BE2C (cell line): Measurements from ENCODE around the gene BAIAP2L1. TPM values are rescaled to one million over a fixed set of nuclear protein-coding genes. Genes with fewer than 3 reads are reported as not detected.
"Not testable (repeated sequence)": the region's sequence is repeated elsewhere in the genome, so short reads cannot be mapped to it uniquely, and the experiment has no call there.

ENCODE experiments used
- DNase-seq: peaks from one replicate; pipeline ENCODE4 v3.0.0-alpha.2; 2020
- H3K27me3 ChIP-seq: fragments of 250-450 bp; sonication (Bioruptor Pico); 2 replicates; pipeline ENCODE4 v1.5.1; 2020; ENCODE audit warnings: mild to moderate bottlenecking
- H3K36me3 ChIP-seq: fragments of 250-450 bp; sonication (Bioruptor Pico); 2 replicates; pipeline ENCODE4 v1.5.1; 2020; ENCODE audit warnings: mild to moderate bottlenecking
- H3K4me1 ChIP-seq: fragments of 250-450 bp; sonication (Bioruptor Pico); 2 replicates; pipeline ENCODE4 v1.5.1; 2020
- H3K4me3 ChIP-seq: 2 replicates; pipeline ENCODE4 v1.5.1; 2011; ENCODE audit warnings: low read depth, low read length
- H3K9me3 ChIP-seq: fragments of 250-450 bp; sonication (Bioruptor Pico); 2 replicates; pipeline ENCODE4 v1.5.1; 2020
- polyA plus RNA-seq: library from polyadenylated mRNA; unstranded; fragments of >200 nt; gene quantifications from one replicate; pipeline ENCODE4 v1.2.1, GENCODE V29; 2012; ENCODE audit warnings: low read depth, missing spikeins; ENCODE audit not compliant: insufficient read length, insufficient read depth
- TF ChIP-seq, protein P1 (sequence below): IDR thresholded peaks from 2 replicates; pipeline ENCODE4 v1.5.1; 2012; ENCODE audit warnings: mild to moderate bottlenecking, low read depth, low read length

The BAIAP2L1 gene, protein sequence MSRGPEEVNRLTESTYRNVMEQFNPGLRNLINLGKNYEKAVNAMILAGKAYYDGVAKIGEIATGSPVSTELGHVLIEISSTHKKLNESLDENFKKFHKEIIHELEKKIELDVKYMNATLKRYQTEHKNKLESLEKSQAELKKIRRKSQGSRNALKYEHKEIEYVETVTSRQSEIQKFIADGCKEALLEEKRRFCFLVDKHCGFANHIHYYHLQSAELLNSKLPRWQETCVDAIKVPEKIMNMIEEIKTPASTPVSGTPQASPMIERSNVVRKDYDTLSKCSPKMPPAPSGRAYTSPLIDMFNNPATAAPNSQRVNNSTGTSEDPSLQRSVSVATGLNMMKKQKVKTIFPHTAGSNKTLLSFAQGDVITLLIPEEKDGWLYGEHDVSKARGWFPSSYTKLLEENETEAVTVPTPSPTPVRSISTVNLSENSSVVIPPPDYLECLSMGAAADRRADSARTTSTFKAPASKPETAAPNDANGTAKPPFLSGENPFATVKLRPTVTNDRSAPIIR
- polyA plus RNA-seq: 0.22 TPM

DNA sequence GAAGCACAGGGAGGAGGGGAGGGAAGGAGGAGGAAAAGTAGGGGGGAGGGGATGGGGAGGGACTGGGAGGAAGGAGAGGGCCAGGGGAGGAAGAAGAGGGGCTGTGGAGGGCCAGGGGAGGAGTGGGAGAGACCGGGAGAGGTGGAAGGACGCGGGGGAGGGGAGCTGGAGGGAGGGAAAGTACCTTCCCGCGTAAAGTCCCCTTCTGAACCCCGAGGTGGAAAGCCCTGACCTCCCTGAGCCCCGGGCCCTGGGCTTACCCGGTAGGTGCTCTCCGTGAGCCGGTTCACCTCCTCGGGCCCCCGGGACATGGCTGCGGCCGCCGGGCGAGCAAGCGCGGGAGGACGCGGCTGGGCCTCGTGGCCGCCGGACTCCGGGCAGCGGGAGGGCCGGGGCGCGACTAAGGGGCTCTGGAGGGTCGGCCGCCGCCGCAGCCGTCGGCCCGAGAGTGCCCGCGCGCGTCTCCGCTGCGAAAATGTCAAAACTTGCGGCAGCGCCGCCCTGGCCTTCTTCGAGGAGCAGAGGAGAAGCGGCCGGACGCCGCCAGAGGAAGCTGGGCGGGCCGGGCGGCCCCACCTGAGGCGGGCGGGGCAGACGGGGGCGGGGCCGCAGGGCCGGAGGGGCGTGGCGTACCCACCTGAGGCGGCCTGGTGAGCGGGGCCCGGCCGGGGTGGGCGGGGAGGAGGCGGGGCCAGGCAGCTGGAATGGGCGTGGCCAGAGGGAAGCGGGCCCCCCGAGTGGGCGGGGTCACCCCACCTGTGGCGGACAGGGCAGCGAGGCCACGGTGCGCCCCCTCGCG lies at the start of gene BAIAP2L1:
Gene BAIAP2L1 (minus strand): TSS at position 549 of the 799 bp plus-strand sequence. CDS start 238 bp downstream, at position 311.
- Histone ChIP-seq H3K4me1 (no peaks in the 10 kb centered on the region), H3K27me3 (peaks cover 32% of the 10 kb centered on the region), H3K36me3 (no peaks in the 10 kb centered on the region), H3K9me3 (no peaks in the 10 kb centered on the region), H3K4me3 (peak within 1 kb of the TSS; percentile 11)
- TF ChIP-seq, protein P1, sequence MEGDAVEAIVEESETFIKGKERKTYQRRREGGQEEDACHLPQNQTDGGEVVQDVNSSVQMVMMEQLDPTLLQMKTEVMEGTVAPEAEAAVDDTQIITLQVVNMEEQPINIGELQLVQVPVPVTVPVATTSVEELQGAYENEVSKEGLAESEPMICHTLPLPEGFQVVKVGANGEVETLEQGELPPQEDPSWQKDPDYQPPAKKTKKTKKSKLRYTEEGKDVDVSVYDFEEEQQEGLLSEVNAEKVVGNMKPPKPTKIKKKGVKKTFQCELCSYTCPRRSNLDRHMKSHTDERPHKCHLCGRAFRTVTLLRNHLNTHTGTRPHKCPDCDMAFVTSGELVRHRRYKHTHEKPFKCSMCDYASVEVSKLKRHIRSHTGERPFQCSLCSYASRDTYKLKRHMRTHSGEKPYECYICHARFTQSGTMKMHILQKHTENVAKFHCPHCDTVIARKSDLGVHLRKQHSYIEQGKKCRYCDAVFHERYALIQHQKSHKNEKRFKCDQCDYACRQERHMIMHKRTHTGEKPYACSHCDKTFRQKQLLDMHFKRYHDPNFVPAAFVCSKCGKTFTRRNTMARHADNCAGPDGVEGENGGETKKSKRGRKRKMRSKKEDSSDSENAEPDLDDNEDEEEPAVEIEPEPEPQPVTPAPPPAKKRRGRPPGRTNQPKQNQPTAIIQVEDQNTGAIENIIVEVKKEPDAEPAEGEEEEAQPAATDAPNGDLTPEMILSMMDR: no peak
- peak; percentile 80 for DNase-seq

DNA sequence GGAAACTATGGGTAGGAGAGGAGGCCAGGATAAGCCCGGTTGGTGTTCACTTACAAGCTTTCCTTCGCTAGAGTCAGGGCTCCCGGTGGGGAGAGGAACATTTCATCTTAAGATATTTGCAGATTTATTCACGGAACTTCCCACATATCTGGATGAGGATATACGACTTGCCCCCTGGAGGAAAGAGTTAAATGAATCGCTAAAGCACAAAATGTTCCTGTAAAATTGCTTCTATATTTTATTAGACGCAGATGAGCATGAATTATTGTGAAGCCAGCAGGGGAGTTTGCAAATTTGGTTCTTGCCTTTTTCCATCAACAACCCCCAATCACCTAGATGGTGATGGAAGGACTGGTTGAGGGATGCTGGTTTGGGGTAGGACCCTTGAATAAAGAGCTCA lies 47.9 kb upstream of the BAIAP2L1 start:
- Histone ChIP-seq H3K4me1 (no peaks in the 10 kb centered on the region), H3K4me3 (no peak overlapping the region), H3K9me3 (no peaks in the 10 kb centered on the region), H3K36me3 (no peaks in the 10 kb centered on the region), H3K27me3 (no peaks in the 10 kb centered on the region)
- TF ChIP-seq, protein P1: no peak
- no peak for DNase-seq

DNA sequence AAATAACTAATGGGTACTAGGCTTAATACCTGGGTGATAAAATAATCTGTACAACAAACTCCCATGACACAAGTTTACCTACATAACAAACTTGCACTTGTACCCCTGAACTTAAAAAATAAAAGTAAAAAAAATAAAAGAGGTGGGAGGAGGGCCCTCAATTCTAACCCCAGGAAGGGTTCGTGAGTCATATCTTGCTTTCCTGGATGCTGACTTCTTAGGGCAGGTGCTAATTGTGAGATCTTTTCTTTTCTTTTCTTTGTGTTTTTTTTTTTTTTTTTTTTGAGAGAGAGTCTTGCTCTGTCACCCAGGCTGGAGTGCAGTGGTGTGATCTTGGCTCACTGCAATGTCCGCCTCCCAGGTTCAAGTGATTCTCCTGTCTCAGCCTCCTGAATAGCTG lies 40.1 kb upstream of the BAIAP2L1 start:
- H3K4me3 ChIP-seq, H3K4me1 ChIP-seq, DNase-seq, H3K27me3 ChIP-seq, H3K36me3 ChIP-seq, H3K9me3 ChIP-seq: not testable (repeated sequence)

DNA sequence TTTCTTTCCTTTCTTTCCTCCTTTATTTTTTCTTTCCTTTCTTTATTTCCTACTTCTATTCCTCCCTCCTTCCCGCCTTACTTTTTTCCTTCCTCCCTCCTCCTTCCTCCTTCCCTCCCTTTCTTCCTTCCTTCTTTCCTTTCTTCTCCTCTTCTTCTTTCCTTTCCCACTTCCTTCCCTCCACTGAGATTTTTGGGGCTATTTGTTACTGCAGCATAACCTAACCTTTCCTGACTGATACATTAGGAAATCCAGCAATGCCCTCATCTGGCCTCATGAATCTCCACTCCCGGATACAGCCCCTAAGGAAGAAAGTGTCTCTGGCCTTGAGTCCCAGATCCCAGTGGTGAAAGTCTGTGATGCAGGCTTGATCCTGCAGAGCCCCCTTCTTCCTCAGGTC lies 38.6 kb upstream of the BAIAP2L1 start:
- no peak for DNase-seq
- no peaks in the 10 kb centered on the region for H3K27me3 ChIP-seq
- no peaks in the 10 kb centered on the region for H3K9me3 ChIP-seq
- H3K4me1 ChIP-seq: no peaks in the 10 kb centered on the region
- no peaks in the 10 kb centered on the region for H3K36me3 ChIP-seq
- H3K4me3 ChIP-seq: no peak overlapping the region
- TF ChIP-seq, protein P1: no peak

DNA sequence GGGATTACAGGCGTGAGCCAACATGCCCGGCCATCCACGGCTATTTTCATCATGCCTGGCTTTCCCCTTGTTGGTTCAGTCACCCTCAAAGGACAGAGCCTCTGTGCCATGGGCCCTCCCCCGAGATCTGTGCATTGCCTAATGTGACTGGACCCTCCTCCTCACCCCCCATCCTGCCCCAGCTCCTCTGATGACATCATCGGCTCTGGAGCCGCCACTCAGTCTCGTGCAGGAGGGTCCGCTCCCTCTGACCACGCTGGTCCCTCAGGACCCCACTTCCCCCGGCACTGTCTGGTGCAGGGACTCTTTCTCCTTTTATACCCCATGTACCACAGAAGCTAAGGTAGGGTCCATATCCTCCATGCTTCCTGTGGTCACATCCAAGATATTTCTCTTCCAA lies 33.2 kb upstream of the BAIAP2L1 start:
- Histone ChIP-seq H3K4me3 (no peak overlapping the region), H3K36me3 (no peaks in the 10 kb centered on the region), H3K27me3 (no peaks in the 10 kb centered on the region), H3K9me3 (no peaks in the 10 kb centered on the region), H3K4me1 (no peaks in the 10 kb centered on the region)
- TF ChIP-seq, protein P1: no peak
- DNase-seq: no peak

DNA sequence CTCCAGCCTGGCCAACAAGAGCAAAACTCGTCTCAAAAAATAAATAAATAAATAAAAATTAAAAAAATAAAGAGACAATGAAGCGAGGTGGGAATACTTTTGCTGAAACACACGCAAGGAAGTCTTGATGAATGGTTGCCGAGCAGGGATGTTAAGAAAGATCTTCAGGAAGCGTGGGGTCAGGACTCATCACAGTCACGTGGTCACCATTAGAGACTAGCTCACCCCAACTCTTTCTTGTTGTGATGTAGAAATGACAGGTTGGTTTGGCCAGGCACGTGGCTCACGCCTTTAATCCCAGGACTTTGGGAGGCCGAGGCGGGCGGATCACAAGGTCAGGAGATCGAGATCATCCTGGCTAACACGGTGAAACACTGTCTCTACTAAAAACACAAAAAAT lies 28.9 kb upstream of the BAIAP2L1 start:
- TF ChIP-seq, protein P1: no peak

More for the DNA sequence above, 28.9 kb upstream of the BAIAP2L1 start:
- Histone ChIP-seq H3K4me1 (no peaks in the 10 kb centered on the region), H3K4me3 (no peak overlapping the region), H3K36me3 (no peaks in the 10 kb centered on the region), H3K9me3 (no peaks in the 10 kb centered on the region), H3K27me3 (no peaks in the 10 kb centered on the region)
- no peak for DNase-seq
